ENCODE results near the gene ABCF1.

The ABCF1 gene

GRCh38 chr6:30601815-30602641, 30.8 kb downstream of the ABCF1 start:
- DNase-seq (ENCODE audit: low read depth) = no peak

DNA sequence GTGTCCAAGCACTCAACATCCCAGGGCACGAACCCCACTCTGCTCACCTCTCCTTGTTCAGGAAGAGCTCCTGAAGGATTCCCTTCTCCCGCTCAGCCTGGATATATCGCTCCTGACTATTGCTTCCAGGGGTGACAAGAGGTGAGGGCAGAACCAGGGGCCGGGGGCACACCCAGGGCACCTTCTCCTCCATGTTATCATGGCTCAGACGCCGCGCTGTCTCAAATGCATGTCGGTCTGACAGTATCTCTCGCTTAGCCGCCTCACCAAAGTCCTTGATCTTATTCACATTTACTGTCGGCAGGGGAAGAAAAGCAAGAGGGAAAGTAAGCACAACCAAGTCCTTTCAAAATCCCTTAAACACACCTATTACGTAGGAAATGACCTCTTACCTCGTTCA, 32.7 kb downstream of the ABCF1 start:
- no peak for DNase-seq (ENCODE audit: low read depth)

- DNase-seq (ENCODE audit: low read depth) = no peak
Measured at GRCh38 chr6:30610065-30610464, 38.8 kb downstream of the ABCF1 start.

- no peak for DNase-seq (ENCODE audit: low read depth)
Measured at GRCh38 chr6:30611150-30611855, 40.1 kb downstream of the ABCF1 start.

DNA sequence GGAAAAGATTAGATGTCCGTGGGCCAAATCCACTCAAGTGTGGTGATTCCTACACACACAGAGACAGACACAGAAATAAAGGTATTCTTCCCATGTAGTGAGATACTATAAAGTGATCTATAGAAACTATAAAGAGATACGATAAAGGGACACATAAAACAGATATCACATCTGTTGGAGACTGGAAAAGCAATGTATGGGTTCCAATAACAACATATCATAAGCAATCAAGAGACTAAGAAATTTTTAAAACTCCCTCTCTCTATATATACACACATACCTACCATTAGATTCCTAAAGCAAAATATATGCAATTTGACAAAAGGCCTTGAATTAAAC, 40.6 kb downstream of the ABCF1 start:
- DNase-seq (ENCODE audit: low read depth) = no peak

- no peak for DNase-seq (ENCODE audit: low read depth)
Measured at GRCh38 chr6:30612213-30612612, 41.0 kb downstream of the ABCF1 start.

DNA sequence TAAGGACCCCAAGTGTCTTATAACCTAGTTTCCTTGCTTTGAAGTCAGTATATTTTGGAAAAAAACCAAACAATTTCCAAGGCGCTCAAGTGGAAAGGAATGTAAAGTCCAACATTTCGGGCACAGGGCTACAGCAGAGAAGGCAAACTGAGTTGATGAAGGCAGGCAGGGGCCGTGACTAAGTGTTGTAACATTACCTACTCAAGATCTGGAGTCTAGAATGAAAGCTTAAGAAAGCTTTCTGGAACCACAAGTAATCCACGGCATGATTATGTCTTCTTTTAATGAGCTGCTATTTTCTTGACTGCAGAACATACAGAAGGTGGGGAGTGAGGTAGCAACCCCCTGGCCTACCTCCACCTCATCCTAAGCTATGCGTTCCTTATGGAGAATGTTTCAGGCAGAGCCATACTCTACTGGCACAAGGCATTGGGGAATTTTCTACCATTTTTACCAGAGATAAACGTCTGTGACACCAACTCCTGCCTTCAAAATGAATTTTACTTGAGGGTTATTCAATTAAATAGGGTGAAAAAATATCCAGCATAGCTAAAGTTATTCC, 41.5 kb downstream of the ABCF1 start:
- no peak for DNase-seq (ENCODE audit: low read depth)

DNA sequence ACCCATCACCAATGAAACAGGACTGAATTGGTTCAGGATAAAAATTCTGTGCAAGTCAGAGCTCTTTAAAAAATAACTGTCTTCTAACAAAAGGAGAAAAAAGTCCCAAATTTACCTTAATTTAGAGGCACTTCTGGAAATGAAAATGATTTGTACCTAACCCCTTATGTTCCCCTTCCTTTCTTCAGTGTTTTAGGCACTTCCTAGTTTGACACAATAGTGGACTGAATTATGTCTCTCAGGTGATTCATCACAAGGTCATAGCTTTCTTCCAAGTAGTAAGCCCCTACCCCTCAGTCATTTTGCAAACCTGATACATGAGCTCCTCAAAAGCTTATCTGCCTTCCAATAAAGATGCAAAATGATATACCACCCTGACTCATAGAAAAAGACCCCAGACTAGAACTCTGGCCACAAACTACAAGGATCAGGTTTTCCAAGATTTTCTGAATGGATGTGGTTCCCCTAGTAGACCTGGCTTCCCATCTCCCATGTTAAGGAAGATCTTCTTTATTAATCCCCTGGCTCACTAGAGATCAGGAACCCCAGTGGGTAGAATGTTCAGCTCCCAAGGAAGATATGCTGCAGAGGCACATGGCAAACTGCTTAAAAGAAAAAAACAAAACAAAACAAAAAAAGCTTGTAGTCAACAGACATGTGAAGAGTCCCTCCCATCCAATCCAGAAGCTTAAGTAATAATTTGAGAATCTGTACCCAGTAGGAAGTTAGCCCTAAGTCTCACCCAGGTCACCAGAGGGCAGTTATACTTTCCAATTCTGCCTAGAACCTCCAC, 42.2 kb downstream of the ABCF1 start:
- DNase-seq (ENCODE audit: low read depth) = no peak

DNA sequence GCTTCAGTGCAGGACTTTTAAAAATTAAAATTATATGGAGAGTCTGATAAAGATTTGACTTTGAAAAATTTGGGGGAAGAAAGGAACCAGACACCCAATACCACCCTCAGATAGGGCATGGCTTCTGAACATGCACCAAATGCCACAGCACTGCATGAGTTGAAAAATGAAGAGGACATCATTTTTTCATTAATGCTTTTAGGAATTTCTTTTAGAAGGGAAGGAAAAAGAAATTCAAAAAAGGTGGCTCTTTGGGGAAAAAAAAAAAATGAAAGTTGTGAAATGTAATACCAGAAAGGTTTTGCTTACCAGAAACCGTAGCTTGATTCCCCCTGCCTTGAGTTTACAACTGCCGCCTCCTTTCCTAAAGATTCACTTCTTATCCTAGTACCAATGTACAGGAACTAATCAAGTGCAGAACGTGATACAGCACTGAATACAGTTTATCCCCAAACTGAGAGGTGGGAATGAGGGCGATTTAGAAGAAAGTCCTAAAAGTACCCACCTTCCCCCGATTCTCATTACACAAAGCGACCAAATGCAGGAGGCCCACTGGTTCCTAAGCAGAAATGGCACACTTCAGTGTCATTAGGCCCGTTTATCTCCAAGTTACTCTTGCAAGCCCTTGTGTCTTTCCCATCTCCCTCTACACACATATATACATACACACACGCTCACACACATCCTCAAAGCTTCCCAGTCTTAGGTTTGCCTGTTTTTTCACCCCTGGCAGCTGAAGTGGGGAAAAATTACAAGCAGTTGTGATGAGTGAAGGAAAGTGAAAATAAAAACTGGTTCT, 43.0 kb downstream of the ABCF1 start:
- no peak for DNase-seq (ENCODE audit: low read depth)

DNA sequence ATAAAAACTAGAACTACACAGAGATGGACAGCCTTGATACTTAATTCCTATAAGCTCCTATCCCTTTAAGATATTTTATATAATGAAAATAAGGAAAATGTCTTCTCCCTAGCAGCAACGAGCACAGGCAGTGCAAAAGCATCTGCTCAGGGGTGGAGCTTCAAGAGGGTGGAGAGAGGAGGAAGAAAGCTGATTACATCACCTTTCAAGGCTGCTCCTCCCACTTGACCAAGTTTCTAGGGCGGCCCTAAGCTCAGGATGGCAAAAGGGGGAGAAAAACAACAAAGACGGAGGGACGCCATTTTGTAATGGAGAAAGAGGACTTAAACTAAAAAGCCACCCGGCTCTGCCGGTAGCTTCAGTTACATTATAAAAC, 43.6 kb downstream of the ABCF1 start:
- DNase-seq (ENCODE audit: low read depth) = peak; percentile 39

DNA sequence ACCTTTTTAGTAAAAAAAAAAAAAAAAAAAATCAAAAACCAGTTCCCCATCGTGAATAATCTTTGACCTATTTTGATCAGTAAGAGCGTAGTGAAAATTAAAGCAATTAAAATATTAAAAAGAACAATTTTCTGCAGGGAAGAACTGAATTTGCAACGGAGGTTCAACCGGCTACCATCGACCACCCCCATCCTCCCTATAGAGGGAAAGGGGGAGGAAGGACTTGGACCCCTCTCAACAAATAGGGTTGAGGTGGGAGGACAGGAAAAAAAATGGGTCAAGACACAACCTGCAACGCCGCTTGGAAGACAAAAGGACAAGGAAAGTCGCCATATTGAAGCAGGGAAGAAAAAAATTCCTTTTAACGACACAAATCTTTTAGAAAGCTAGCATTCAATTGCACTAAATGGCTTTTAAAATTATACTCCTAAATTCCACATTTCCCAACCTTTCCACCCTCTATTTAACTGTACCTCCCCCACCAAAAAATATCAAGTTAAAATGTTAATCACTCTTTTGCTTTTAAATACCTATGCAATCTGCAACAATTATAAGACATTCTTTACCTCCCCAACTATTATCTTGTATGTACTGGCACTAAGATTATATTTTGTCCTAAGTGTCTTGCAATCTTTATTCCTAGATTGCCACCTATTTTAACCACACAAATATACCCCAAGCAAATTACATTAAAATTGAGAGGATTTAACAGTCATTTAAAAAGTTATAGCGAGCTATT, 44.1 kb downstream of the ABCF1 start:
- no peak for DNase-seq (ENCODE audit: low read depth)

GRCh38 chr6:30615958-30616810, 44.9 kb downstream of the ABCF1 start:
- no peak for DNase-seq (ENCODE audit: low read depth)

DNA sequence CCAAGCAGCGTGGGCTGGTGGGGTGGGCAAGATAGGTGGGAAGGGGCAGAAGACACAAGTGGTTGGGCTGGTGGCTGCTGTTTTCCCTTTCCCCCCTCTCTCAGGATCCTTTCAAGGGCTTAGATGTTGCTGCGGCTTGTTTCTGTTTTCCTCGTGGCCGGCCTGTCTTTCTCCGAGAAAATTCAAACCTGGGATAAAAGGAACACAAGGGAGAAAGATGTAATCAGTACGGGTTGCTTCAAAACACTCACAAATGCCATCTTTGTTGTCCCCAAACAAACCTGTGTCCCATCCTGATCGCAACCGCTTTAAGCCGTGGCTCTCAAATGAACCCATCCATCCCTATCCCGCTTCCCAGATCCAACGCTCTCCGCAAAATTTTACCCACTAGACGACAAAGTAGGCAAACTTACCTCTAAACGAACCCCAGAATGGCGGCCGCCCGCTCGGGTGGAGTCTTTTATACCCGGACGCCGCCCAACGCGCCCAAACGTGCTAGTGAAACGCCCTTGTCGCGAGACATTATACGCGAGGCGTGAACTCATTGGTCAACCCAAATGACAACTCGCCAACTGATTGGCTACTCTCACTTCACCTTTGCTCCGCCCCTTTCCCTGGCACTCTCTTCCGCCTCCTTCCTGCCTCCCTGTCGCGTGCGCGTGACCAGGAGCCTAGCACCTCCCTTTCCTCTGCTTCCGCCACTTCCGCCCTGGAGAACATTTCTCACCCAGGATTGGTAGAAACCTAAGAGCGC, 45.7 kb downstream of the ABCF1 start, which contains the start of gene PPP1R10:
Gene PPP1R10, minus strand, starts transcription at position 433 of the 754 bp plus-strand sequence. CDS start 7,299 bp downstream, outside the sequence.
- peak; percentile 94 for DNase-seq (ENCODE audit: low read depth)

DNA sequence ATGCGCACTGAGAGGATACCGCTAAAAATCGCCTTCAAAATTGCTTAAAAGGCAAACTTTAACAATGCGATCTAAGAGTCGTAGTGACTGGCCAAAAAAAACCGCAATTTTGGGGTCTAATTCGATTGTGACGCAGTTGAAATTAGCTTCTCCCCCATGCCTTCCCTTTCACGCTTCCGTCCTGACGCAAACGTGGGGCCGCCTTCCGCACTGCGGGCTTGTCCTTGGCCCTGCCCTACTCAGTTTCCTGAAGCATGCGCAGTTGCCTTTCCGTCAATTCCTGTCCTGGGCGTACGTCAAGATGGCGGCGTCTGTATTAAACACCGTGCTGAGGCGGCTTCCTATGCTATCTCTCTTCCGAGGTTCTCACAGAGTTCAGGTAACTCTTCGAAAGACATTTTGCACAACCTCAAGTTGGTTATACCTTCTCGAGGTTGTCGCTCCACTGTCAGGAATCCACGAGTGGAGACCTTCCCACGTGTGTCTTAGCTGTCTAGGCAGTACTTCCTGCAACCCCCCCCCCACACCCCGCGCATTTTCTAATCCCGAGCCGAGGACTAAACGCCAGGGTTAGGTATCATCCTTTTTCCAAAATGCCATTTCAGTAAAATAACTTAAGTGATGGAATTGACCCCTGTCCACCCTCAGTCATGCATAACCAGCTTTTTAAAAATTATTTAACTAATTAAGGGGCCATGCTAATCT, 46.5 kb downstream of the ABCF1 start, which contains the start of gene MRPS18B:
Gene MRPS18B, plus strand, starts transcription at position 276 of the 705 bp plus-strand sequence. Its CDS starts 26 bp downstream, at position 302.
- DNase-seq (ENCODE audit: low read depth) = peak; percentile 82

DNA sequence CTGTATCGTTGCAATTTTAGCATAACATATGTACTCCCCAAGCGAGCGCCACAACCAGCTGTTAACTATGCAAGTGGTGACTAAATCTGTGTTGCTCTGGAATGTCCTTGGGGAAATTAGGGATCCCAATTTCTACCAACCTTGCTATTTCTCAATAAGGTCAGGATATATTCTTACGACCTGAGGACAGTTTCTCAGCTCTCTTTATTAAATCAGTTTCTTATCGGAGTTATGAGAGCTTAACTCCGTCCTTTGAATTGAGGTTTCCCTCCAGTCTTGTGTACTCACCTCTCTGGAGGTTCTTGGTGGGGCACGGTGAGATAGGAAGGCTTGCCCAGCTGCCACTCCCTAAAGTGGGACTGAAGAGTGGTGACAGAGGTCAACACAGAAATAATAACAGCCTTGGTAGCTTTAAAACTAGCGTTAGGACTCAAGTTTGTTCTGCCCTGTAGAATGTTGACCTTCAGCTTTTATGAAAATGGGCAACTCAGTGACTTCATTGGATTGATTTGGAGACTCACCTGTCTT, 47.1 kb downstream of the ABCF1 start:
- no peak for DNase-seq (ENCODE audit: low read depth)

DNA sequence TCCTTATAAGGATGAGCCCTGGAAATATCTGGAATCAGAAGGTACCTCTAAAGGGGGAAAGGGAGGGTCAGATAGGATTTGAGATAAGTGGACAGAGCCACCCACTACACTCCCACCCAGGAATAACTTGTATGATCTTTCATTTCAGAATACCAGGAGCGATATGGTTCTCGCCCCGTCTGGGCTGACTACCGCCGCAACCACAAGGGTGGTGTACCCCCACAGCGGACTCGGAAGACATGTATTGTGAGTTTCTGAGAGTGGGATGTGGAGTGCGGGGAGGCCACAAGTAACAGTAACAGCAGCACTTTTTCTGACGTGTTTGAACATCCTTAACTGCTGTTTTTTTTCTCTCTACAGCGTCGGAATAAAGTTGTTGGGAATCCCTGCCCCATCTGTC, 48.3 kb downstream of the ABCF1 start:
- no peak for DNase-seq (ENCODE audit: low read depth)

DNA sequence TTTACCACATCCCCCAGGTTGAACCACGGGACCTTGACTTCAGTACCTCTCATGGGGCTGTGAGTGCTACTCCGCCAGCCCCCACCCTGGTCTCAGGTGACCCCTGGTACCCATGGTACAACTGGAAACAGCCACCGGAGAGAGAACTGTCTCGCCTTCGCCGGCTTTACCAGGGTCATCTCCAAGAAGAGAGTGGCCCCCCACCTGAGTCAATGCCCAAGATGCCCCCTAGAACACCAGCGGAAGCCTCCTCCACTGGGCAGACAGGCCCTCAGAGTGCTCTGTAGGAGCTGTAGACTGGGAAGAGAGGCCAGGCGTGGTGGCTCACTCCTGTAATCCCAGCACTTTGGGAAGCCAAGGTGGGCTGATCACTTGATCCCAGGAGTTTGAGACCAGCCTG, 54.3 kb downstream of the ABCF1 start:
- DNase-seq (ENCODE audit: low read depth) = no peak
